T-helper 9 cell (primary cell): ENCODE data around the gene IQCE.

ENCODE experiments used
- DNase-seq: peaks from one replicate; pipeline ENCODE4 v3.0.0-alpha.2; 2020
- total RNA-seq, 2 donors: gene quantifications; one replicate each; lab custom pipeline; 2026; lab: John Stamatoyannopoulos, UW

The IQCE gene, protein sequence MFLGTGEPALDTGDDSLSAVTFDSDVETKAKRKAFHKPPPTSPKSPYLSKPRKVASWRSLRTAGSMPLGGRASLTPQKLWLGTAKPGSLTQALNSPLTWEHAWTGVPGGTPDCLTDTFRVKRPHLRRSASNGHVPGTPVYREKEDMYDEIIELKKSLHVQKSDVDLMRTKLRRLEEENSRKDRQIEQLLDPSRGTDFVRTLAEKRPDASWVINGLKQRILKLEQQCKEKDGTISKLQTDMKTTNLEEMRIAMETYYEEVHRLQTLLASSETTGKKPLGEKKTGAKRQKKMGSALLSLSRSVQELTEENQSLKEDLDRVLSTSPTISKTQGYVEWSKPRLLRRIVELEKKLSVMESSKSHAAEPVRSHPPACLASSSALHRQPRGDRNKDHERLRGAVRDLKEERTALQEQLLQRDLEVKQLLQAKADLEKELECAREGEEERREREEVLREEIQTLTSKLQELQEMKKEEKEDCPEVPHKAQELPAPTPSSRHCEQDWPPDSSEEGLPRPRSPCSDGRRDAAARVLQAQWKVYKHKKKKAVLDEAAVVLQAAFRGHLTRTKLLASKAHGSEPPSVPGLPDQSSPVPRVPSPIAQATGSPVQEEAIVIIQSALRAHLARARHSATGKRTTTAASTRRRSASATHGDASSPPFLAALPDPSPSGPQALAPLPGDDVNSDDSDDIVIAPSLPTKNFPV
- total RNA-seq = 13.0 to 28.3 reads per million in 2 donors

DNA sequence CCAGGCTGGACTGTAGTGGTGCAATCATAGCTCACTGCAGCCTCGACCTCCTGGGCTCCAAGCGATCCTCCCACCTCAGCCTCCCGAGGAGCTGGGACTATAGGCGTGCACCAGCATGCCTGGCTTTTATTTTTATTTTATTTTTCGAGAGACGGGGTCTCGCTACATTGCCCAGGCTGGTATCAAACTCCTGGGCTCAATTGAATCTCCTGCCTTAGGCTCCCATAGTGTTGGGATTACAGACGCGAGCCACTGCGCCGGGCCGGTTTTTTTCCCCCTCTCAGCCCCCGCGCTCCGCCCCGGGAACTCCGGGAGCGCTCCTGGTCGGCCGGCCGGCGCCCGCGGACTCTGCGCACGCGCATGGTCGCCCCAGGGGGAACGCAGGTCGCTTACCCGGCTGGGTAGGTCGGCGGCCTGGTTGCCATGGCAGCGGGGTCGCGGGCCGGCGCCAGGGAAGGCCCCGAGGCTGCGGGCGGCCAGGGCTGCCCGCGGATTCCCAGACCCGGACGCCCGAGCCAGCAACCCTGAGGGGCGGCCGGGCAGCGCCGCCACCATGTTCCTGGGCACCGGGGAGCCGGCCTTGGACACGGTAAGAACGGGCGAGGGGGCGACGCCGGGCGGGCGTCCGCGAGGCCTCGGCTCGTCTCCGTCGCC is at the start of gene IQCE:
IQCE (plus strand) TSS at position 351 of the 654 bp plus-strand sequence; CDS start at position 554, 203 bp downstream.
- DNase-seq = peak; percentile 82

DNA sequence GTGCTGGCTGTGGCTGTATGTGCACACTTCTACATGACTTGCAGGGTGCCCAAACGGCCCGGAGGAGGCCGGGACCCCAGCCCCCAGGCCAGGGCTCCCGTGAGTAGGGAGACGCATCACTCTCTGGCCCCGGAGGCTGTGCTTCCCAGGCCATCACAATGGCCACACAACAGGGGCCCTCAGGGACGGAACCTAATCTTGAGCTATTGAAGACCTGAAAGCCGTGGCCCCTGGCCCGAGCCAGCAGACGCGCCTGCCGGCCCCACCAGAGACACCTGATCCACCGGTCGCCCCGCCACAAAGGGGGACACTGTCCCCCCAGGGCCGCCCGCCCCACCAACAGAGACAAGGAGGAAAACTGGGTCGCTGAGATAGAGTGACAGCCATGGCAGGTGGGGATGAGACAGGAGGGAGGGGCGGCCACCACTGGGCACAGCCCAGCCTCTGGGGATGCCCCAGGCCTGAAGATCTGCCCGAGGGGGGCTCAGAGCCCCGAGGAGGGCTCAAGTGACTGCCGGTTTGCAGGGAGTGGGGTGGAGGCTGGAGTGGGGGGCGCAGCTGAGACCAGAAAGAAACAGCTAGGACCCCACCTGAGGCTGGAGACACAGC is 49.4 kb upstream of the IQCE start:
- DNase-seq = no peak

DNA sequence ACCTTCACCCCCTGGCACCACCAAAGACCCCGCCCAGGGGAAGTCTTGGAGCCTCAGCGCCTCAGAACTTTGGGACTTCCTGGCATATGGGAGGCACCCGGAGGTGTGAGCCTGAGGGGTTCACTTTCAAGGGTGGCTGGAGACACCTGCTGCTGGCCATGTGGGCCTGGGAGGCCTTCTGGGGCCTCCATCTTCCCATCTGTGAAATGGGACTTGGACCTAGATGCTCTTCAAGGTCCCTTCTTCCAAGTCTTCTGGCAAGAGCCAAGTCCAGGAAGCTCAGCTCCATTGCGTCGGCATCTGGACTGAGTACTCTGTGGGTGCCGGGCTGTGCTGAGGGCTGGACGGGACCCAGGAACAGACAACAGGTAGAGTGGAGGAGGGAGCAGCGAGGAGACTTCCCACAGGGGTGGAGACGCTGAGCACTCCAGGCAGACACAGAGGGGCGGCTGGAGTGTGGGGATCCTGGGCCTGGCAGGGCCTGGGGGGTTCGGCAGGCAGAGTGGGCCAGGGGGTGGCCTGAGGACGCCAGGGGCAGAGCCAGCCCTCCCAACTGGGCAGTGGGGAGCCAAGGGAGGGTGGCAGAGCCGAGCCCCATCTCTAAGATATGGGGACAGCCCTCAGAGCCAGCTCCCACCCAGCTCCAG is 48.5 kb upstream of the IQCE start:
- DNase-seq = no peak

DNA sequence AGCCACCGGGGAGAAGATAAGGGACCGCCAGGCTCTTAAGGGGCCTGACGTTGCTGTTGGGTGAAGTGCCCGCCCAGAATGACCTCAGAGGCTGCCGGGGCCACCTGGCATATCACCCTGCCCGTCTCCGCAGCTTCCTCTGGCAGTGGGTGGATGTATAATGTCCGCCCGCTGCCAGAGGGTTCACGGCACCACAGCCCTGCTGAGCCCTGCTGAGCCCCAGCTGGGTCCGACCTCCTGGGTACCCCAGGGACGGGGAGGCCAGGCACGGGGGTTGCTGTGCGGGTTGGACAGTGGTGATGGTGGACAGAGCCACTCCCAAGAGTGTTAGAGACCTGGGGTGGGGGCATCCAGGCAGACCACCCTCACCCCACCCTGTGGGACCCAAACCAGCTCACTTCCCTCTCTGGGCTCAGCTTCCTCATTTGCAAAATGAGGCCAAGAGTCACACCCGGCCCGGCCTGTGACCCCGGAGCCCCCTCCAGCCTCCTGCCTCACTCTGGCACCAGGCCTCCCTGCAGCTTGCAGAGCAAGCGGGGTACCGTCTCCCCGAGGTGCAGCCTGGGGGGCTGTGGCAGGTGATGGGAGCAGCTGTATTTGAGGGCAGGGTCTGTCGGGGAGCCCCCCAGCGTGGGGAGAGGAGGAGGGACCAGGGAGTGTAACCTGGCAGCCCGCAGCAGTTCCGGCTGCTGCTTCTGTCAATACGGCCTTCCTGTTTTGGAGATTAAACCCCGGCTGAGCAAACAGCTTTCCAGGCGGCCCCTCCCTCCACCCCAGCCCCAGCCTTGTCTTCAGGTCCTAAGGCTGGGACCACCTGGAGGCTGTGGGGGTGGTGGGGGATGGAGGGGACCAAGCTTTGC is 47.6 kb upstream of the IQCE start:
- peak; percentile 53 for DNase-seq

DNA sequence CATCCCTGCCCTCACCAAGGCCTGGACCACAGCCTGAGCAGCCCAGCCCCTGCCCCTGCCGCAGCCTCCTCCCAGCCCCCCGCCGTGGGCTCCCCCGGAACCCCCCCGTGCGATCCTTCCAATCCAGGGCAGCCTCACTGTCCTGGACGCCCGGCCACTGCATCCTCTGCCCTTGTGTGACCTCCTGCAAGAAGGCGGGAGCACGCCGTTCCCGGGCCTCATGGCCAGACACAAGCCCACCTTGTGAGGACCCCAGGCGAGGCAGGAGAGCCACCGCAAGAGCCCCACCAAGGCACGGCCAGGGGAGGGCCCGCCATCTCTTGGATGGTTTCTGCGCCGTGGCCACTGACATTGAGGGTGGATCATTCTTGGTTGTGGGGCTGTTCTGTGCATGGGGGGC is 47.0 kb upstream of the IQCE start:
- no peak for DNase-seq

- DNase-seq = no peak
These were observed 46.6 kb upstream of the IQCE start for GRCh38 chr7:2512179-2512661.

GRCh38 chr7:2512713-2513112 is 46.1 kb upstream of the IQCE start:
- no peak for DNase-seq

DNA sequence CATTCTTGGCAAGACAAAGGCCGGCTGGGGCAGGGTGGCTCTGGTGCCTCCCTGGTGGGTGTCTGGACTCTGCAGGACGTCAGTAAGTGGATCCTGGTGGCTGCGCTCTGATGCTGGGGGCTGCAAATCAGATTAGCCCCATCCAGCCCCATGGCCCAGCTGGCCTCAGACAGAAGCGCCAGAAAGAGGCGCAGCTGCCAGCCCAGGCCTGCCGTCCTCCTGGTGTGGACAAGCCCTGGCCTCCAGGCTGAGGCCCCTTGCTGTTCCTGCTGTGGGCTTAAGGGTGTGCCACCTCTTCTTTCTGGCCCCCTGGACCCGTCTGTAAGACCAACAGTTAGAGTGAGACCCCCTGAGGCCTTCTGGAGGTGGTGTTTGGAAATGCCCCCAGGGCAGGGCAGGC is 45.1 kb upstream of the IQCE start:
- DNase-seq = no peak

DNA sequence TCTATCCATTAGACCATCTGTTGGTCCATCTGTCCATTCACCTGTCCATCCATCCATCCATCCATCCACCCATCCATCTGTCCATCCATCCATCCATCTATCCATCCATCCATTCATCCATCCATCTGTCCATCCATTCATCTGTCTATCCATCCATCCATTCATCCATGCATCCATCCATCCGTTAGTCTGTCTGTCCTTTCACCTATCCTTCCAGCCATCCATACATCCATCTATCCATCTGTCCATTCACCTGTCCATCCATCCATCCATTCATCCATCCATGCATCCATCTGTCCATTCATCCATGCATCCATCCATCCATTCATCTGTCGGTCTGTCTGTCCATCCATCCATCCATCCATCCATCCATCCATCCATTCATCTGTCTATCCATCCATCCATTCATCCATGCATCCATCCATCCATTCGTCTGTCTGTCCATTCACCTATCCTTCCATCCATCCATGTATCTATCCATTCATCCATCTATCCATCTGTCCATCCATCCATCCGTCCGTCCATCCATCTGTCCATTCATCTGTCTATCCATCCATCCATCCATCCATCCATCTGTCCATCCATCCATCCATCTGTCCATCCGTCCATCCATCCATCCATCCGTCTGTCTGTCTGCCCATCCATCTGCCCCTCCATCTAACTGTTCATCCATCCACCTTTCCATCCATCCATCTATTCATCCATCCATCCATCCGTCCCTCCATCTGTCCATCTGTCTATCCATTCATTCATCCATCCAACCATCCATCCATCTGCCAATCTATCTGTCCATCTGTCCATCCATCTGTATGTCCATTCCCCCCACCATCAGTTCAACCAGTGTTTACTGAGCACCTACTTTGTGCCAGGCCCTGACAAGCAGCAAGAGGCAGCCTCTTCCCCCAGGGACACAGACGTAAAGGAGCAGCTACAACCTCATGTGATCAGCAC is 44.0 kb upstream of the IQCE start:
- DNase-seq = no peak

GRCh38 chr7:2515424-2516193 is 43.2 kb upstream of the IQCE start:
- no peak for DNase-seq

DNA sequence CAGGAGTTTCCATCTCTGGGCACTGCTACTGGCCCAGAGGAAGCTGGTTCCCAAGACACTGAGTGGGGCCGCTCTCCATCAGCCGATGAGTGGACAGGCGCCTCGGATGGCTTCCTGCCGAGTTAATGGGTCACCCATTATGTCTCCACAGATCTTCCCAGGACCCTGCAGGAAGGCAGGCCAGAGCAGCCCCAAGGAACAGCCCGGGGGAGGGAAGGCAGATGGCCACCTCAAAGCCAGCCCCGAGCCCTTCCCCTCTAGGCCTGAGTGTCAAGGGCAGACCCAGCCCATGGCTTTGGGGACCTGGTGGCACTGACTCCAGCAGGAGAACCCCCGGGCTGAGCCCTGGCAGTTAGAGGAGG is 42.6 kb upstream of the IQCE start:
- no peak for DNase-seq

DNA sequence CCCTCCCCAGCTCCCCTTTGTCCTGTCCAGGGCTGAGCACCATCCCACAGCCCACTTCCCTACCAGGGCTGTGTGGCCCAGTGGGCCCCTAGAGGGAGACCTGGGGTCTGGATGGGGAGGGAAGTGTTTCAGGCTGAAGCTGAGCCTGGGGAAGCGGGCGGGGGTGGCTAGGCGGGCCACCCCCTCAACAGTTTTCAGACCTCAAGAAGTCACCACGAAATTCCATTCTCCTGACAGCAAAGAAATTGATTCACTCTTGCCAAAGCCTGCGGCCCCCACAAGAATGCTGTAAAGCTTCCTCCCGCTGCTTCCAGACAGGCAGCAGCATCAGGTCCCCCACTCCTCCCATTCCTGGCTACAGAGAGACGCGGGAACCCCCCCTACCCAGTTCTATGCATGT is 41.8 kb upstream of the IQCE start:
- no peak for DNase-seq

- DNase-seq = no peak
These were observed 40.9 kb upstream of the IQCE start for GRCh38 chr7:2517678-2518507.

GRCh38 chr7:2518737-2519118 is 40.1 kb upstream of the IQCE start:
- DNase-seq = no peak

DNA sequence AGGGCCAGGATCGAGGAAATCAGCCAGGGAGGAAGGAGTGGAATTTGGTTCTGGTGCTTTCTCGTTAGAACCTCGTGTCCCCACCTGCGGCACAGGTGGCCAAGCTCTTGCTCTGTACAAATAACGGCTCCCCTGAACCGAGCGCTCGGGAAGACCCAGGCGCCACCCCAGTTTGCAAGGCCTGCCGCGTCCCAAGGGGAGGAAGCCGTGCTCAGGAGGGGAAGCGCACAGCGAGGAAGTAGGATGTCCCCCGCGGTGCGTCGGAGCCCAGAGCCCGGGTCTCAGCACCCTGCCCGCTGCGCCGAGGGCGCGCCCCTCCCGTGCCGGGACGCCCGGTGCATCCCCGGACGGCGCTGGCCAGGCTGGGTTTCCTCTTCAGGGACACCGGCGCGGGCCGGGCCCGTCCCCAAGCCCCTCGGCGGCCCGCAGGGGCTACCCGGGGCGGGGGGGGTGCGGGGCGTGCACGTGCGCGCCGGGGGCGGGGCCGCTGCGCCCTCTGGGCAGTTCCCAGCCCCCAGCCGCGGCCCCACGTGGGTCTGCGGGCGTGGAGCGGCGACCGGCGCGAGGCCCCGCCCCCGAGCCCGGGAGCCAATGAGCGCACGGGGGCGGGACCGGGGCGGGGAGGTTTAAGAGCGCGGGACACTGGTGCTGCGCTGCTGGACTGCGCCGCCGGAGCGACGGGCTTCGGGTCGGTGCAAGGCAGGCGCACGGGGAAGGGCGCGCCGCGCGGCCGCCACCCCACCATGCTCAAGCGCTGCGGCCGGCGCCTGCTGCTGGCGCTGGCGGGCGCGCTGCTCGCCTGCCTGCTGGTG is 39.5 kb upstream of the IQCE start, which contains the start of gene LFNG:
LFNG (plus strand) TSS at position 656 of the 812 bp plus-strand sequence; CDS start at position 744, 88 bp downstream.
- peak; percentile 76 for DNase-seq

- no peak for DNase-seq
These were observed 38.5 kb upstream of the IQCE start for GRCh38 chr7:2520131-2520760.

DNA sequence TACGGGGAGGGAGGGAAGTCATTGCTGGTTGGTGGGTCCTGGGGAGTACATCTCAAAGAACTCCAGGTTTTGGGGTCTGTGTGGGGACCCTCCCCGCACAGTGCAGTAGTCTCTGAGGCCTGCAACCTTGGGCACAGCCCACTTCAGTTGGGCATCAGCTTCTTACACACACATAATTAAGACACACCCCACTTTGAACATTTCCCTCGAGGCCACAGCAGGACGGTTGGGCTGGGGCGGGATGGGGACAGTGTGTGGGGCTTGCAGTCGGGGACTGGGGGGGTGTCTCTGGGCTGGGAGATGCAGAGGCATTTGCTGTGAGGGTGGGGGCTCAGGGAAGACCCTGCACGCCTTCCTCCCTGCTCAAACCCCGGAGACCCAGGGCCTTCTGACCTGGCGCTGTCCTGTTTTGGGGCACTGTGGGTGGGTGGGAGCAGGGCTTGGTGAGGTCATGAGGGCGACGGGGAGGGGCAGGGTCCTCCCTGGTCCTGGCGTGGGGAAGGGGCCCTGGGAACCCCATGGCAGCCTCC is 38.0 kb upstream of the IQCE start:
- DNase-seq = no peak
